Measurements from ENCODE around the gene TCHH.

GRCh38 chr1:152067929-152068328, 47.3 kb downstream of the TCHH start:
- TF ChIP-seq ZFP3 (tag by site-specific recombination; IDR thresholded peaks at IDR 0.05; ENCODE audit: low read depth) (no peak), ZFHX2 (tag by site-specific recombination; conservative IDR thresholded peaks at IDR 0.05) (no peak), ZNF350 (tag by site-specific recombination; IDR thresholded peaks at IDR 0.05) (no peak), CTCF (tag by site-specific recombination; IDR thresholded peaks at IDR 0.05) (no peak), ELK4 (IDR thresholded peaks at IDR 0.05; ENCODE audit: borderline replicate concordance, low read depth, low read length) (no peak)
